GM19328 (cell line): ENCODE measurements around the gene SLC30A7.
"Not testable (repeated sequence)": the region's sequence is repeated elsewhere in the genome, so short reads cannot be mapped to it uniquely, and the experiment has no call there.

Source experiments
- ATAC-seq: cut with Tn5 transposase; IDR thresholded peaks from one replicate; pipeline ENCODE4 v1.9.1; 2021; ENCODE audit warnings: mild to moderate bottlenecking, moderate library complexity; ENCODE audit not compliant: unreplicated experiment

The SLC30A7 gene

GRCh38 chr1:100889869-100890482, 5.9 kb upstream of the SLC30A7 start:
- not testable (repeated sequence) for ATAC-seq

GRCh38 chr1:100891380-100891779, 4.5 kb upstream of the SLC30A7 start:
- ATAC-seq, result no peak

- ATAC-seq, result no peak
Measured at GRCh38 chr1:100892554-100892953, 3.3 kb upstream of the SLC30A7 start.

DNA sequence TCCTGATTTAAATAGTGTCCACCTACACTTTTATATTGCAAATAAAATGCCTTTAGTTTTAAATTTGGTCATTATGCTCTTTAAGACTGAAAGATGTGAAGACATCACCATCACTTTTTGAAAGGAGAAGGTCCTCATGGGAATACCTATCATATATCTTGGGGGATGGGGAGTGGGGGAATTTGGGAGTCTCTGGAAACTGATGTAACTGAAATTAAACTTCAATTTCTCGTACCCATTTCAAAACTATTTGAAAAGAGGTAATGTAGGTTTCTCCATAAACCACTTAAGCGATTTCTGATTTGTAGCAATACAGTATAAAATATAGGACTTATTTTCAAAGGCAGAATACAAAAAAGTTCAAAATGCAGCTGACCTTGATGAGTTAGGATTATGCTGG, 2.2 kb upstream of the SLC30A7 start:
- no peak for ATAC-seq

DNA sequence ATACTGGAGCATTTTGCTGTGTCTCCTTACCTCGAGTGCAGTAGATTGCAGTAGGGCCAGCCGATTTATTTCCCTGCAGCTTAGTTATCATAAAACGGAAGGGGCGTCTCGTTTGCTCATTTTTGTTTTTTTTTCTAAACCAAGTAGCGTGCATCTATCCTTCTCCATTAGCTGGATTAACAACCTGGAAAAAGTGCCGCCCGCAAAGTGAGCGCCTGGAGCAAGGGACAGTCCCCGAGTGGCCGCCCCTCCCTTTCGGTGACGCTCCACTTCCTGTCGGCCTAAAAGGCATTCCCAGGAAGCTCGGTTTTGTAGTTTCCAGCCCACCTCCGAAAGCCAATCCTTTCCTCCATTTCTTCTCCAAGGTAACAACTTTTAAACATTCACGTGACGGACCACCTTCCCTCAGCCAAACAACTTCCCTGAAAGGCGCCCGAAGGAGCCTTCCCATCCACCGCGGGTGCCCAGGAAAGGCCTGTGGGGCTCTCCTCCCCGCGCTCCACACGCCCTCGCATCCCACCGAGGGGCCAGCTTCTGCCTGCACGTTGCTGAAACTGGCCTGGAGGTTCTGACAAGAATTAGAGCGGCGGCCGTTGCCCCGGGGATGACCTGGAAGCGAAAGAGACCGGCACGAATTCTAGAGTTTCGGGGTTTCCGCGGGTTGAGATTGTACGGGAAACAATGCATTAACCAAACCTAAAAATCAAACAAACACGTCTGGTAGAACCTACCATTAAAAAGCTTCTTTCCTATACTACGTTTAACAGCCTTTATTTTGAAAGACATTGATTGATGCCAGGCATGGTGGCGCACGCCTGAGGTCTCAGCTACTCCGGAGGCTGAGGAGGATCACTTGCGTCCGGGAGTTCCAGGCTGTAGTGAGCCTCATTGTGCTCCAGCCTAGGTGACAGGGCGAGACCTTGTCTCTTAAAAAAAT, 1.0 kb upstream of the SLC30A7 start, which contains the start of gene EXTL2:
Gene EXTL2 (minus strand): TSS at position 240 of the 937 bp plus-strand sequence. CDS start 6,085 bp downstream, outside the sequence.
- ATAC-seq, result peak; percentile 38

DNA sequence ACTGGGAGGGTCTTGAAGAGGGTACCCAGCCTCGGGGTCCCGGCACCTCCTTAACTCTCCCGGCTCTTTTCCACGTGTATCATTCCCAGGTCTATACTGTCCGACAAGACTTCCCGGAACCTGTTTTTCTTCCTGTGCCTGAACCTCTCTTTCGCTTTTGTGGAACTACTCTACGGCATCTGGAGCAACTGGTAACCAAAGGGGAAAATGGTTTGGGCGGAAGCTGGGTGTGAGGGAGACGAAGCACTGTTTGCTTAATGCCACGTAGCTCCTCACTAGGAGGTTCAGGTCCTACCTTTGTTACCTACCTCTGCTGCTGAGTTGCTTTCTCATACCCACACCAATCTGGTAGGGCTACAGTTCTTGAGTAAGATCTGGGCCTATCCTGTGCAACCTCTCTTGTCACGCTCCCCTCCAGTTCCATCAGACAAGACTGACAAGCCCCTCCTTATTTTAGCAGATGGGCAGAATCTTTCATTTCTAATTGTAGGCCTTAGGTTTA, 642 bp downstream of the SLC30A7 start:
- ATAC-seq, result peak; percentile 31

- no peak for ATAC-seq
Measured at GRCh38 chr1:100902365-100902764, 6.5 kb downstream of the SLC30A7 start.

- ATAC-seq, result no peak
Measured at GRCh38 chr1:100903777-100904176, 7.9 kb downstream of the SLC30A7 start.

DNA sequence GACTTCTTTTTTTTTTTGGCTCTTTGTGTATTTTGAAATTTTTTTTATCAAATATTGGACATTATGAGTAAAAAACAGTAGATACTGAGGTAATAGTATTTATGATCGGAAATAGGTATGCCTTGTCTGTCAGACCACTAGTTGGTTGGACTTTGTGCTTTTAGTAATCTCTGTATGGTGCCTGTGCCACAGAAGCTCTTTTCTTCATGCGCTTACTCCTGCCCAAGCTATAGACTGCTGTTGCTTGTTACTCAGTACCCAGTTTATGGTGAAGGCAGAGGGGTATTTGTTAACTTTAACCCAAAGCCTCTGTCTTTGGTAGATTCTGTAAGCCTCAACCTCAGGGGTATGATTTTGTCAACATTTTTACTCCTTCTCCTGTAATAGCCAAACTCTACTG, 8.6 kb downstream of the SLC30A7 start:
- no peak for ATAC-seq

DNA sequence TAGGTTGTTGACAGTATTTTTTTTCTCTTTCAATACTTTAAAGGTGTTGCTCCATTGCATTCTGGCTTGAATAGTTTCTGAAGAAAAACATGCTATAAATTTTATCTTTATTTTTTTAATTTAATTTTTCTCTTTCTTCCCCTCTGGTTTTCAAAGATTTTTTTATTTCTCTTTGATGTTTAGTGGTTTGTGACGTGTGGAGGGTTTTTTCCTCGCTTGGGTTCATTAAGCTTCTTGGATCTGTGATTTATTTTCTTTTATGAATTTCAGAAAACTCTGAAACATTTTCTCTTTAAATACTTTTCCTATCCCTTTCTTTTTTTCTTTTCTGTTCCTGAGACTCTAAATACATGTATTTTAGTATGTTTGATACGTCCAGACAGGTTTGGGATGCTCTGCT, 9.3 kb downstream of the SLC30A7 start:
- ATAC-seq, result no peak

DNA sequence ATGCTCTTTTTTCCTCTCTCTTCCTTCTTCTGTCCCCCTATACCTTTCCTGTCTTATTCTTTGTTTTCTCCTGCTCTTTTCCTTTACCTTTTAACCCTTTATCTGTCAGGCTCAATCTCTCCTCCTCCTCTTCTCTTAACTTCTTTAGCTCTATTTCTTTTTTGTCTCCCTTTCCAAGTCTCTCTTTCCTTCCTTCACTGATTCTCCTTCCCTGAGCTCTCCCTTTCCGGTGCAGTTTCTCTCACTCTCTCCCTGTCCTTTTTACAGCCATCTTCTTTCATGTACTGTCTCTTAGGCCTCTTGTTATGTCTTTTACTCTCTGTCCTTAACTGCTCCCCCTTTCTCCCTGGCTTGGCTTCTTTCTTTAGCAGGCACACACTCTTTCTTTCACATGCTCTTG, 12.0 kb downstream of the SLC30A7 start:
- no peak for ATAC-seq

DNA sequence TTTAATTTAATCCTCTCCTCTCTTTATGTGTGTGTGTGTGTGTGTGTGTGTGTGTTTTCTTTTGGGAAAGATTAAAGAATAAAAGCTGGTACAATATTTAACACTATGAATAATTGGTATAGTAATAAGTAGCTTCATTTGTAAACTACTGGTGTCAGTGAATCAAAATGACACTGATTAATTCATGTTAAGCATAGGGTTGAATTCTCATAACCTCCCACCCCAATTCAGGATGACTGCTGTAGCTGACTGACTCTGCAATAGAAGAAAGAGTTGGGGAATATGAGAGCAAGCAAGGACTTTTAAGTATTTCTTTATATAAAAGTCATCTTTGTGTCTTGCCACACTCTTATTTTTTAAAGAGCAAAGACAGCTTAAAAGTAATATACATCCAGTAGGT, 13.1 kb downstream of the SLC30A7 start:
- no peak for ATAC-seq

GRCh38 chr1:100912019-100912418, 16.1 kb downstream of the SLC30A7 start:
- no peak for ATAC-seq

DNA sequence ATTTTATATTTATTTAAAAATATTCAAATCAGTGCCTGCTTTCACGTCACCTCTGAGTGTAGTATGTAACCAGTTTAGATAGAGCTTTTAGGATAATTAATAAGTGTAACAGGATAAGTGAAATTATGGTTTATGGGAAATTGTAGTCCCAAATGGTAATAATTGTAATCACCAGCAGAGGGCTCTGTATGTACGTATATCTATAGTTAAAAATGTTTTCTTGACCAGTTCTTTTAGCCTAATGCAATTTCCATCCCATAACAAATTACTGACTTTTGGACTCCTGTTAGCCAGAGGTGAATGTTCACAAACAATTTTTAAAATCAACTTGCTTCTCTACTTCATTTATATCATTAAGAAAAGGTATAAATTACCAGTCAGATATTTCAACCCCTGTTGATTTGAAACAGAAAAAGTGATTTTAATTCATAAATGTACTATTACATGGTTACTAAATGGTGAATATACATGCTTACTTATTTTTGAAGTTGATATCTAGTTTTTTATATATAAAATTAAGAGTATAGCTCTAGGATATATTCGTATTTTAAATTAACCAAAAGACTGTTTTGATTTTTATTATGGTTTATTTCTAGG, 25.3 kb downstream of the SLC30A7 start:
- no peak for ATAC-seq

DNA sequence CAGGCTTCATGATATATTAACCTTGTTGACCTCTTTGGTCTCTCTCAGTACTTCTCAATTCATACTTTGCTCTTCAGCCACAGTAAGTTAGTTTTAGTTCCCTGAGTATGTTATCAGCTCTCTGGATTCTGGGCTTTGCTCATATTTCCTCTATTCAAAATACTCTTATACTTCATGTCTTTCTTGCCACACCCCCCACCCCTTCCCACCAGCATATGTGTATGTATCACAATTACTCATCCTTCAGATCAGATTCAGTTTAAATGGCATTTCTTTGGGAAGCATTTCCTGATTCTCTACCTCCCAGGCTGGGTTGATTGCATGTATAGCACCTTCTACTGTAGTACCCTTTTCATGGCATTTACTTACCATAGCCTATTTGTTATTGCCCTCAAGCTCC, 28.3 kb downstream of the SLC30A7 start:
- ATAC-seq, result no peak

DNA sequence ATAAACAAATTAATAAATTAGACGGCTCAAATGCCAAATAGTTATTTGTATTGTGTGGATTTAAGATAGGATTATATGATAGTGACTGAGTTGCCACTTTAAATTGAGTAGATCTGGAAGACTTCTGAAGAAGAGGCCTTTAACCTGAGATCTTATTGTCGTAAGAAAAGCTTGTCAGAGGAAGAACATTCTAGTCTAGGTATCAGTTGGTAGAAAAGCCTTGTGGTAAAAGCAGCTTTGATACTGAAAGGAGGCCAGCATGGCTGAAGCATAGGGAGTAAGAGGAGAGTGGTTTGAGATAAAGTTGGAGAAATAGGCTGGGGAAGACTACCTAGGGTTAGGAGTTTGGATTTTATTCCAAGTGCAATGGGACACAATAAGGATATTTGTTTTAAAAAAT, 29.1 kb downstream of the SLC30A7 start:
- no peak for ATAC-seq

DNA sequence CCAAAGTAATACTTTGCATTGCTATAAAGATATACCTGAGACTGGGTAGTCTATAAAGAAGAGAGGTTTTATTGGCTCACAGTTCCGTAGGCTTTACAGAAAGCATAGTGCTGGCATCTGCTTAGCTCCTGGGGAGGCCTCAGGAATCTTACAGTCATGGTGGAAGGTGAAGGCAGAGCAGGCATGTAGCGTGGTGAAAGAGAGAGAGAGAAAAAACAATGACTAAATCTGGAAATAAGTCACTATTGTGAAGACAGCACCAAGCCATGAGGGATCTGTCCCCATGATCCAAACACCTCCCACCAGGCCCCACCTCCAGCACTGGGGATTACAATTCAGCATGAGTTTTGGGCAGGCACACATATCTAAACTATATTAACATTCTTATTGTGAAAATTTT, 30.4 kb downstream of the SLC30A7 start:
- no peak for ATAC-seq

- no peak for ATAC-seq
Measured at GRCh38 chr1:100927276-100927675, 31.4 kb downstream of the SLC30A7 start.

- ATAC-seq, result no peak
Measured at GRCh38 chr1:100928128-100928527, 32.2 kb downstream of the SLC30A7 start.

- no peak for ATAC-seq
Measured at GRCh38 chr1:100930494-100930893, 34.6 kb downstream of the SLC30A7 start.

DNA sequence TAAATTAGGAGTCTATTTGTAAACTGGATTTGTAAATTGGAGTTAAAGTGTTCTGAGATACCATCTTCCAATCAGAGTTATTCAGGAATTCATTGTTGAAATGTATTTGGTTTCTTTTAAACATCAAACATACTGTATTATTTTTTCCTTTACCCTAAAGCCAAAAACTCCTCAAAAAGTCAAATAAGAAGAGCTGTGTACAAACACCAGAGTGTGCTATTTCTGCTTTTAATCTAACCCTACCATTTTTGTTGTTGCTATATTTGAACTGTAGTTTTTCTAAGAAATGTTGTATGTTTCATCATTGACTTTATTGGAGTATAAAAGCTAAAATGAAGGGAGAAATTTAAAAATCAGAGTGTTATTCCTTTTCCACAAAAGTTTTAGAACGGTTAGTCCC, 35.8 kb downstream of the SLC30A7 start:
- ATAC-seq, result no peak

- ATAC-seq, result not testable (repeated sequence)
Measured at GRCh38 chr1:100933555-100933954, 37.7 kb downstream of the SLC30A7 start.
